HCT116 (cell line): ENCODE data around the gene NUS1. TPM values are rescaled to one million over a fixed set of nuclear protein-coding genes. Genes with fewer than 3 reads are reported as not detected.
A peak's percentile ranks its signal among the peaks of the same experiment; 100 is the strongest.
"Not testable (repeated sequence)": the region's sequence is repeated elsewhere in the genome, so short reads cannot be mapped to it uniquely, and the experiment has no call there.

Experiments
- ATAC-seq: fragments of 200-7000 bp; cut with Tn5 transposase; 2 replicates; pipeline ENCODE4 v1.9.1; 2020; ENCODE audit warnings: mild to moderate bottlenecking, moderate library complexity
- BruUV-seq: library from RNA; stranded (reverse); fragments of 400-500 nt; replicated peaks from 2 replicates; lab custom pipeline; 2021; lab: Mats Ljungman, UMichigan
- CTCF ChIA-PET: fragments of 300-600 bp; sonication (Branson Sonifier 250); formaldehyde crosslinking; loops from one replicate; lab custom pipeline; 2021; ENCODE audit warnings: antibody characterized with exemption; lab: Charles Lee
- POLR2A ChIA-PET: fragments of 300-600, 350-600 bp; sonication (Branson Sonifier 250); formaldehyde crosslinking; loops from one replicate; lab custom pipeline; 2021; ENCODE audit warnings: antibody characterized with exemption; lab: Charles Lee
- RAD21 ChIA-PET, 2 experiments: fragments of 300-600 bp; sonication (Branson Sonifier 250); formaldehyde crosslinking; loops; one replicate each; lab custom pipeline; 2023; ENCODE audit warnings: low total read pairs in 2 of 2; ENCODE audit not compliant: uncharacterized antibody in 2 of 2, unreplicated experiment in 2 of 2, low non-redundant PET in 1 of 2; lab: Charles Lee
- DNase-seq: peaks from one replicate; pipeline ENCODE4 v3.0.0-alpha.2; 2010; ENCODE audit warnings: low read depth, low spot score
- H2AFZ ChIP-seq: fragments of 200-600 bp; shearing (Covaris generic), sonication (generic); 2 replicates; pipeline ENCODE4 v1.6.1; 2017; ENCODE audit warnings: low read depth, mixed run types, mixed read lengths, antibody characterized with exemption, low read length; ENCODE audit not compliant: poor library complexity, severe bottlenecking
- H3K27ac ChIP-seq: 2 replicates; pipeline ENCODE4 v1.5.1; 2012; ENCODE audit warnings: low read depth, low read length
- H3K27me3 ChIP-seq: fragments of 200-600 bp; sonication (generic); 2 replicates; pipeline ENCODE4 v1.6.1; 2016; ENCODE audit warnings: mixed run types, low read length, mixed read lengths; ENCODE audit not compliant: insufficient read depth
- H3K36me3 ChIP-seq, 2 experiments: fragments of 200-500 bp in 1 of 2; fragments of 200-600 bp in 1 of 2; sonication (Bioruptor generic) in 1 of 2; sonication (generic) in 1 of 2; 2 replicates each; pipeline versions ENCODE4 v1.5.1 to v1.6.1; 2014 to 2016; ENCODE audit warnings: low read length in 2 of 2, inconsistent platforms in 1 of 2, mixed read lengths in 1 of 2, mixed run types in 1 of 2; ENCODE audit not compliant: insufficient read depth in 2 of 2, control insufficient read depth in 1 of 2
- H3K4me1 ChIP-seq, 2 experiments: fragments of 200-600 bp in 1 of 2; sonication (generic) in 1 of 2; 2 replicates each; pipeline versions ENCODE4 v1.5.1 to v1.6.1; 2012 to 2017; ENCODE audit warnings: low read length in 2 of 2, inconsistent platforms in 1 of 2, mild to moderate bottlenecking in 1 of 2, mixed read lengths in 1 of 2, mixed run types in 1 of 2, moderate library complexity in 1 of 2; ENCODE audit not compliant: insufficient read depth in 2 of 2, control insufficient read depth in 1 of 2
- H3K4me2 ChIP-seq: fragments of 200-600 bp; sonication (generic); 2 replicates; pipeline ENCODE4 v1.6.1; 2017; ENCODE audit warnings: mixed run types, low read length, mixed read lengths
- H3K4me3 ChIP-seq, 2 experiments: fragments of 200-600 bp in 1 of 2; sonication (generic) in 1 of 2; replicated peaks in 1 of 2; 2 replicates each; pipeline ENCODE4 v1.5.1; 2011 to 2016; ENCODE audit warnings: low read length in 2 of 2, control low read depth in 1 of 2, low read depth in 1 of 2, mild to moderate bottlenecking in 1 of 2, mixed read lengths in 1 of 2, mixed run types in 1 of 2
- H3K79me2 ChIP-seq: fragments of 200-600 bp; sonication (generic); 2 replicates; pipeline ENCODE4 v1.6.1; 2017; ENCODE audit warnings: mild to moderate bottlenecking, mixed run types, low read length, moderate library complexity, mixed read lengths; ENCODE audit not compliant: insufficient read depth
- H3K9ac ChIP-seq: fragments of 200-600 bp; sonication (generic); 2 replicates; pipeline ENCODE4 v1.6.1; 2016; ENCODE audit warnings: low read length, mixed read lengths
- H3K9me2 ChIP-seq: fragments of 200-600 bp; sonication (generic), shearing (Covaris generic); 2 replicates; pipeline ENCODE4 v1.6.1; 2017; ENCODE audit warnings: mixed run types, mild to moderate bottlenecking, moderate library complexity; ENCODE audit not compliant: insufficient read depth
- H3K9me3 ChIP-seq, 2 experiments: fragments of 200-500 bp in 1 of 2; fragments of 200-600 bp in 1 of 2; sonication (Bioruptor generic) in 1 of 2; sonication (generic) in 1 of 2; 2 replicates each; pipeline ENCODE4 v1.6.1; 2014 to 2017; ENCODE audit warnings: low read length in 2 of 2, mixed read lengths in 2 of 2, inconsistent platforms in 1 of 2, low read depth in 1 of 2, mild to moderate bottlenecking in 1 of 2, mixed run types in 1 of 2, moderate library complexity in 1 of 2; ENCODE audit not compliant: control insufficient read depth in 1 of 2, insufficient read depth in 1 of 2
- H4K20me1 ChIP-seq: fragments of 200-600 bp; sonication (generic), shearing (Covaris generic); 2 replicates; pipeline ENCODE4 v1.6.1; 2017; ENCODE audit warnings: mixed run types, mild to moderate bottlenecking, moderate library complexity; ENCODE audit not compliant: insufficient read depth
- ATF3 ChIP-seq: IDR thresholded peaks from 2 replicates; pipeline ENCODE4 v1.6.1; 2012
- CTCF ChIP-seq, 3 experiments: fragments of 200-600 bp in 1 of 3; sonication (generic) in 1 of 3; IDR thresholded peaks in 2 of 3; conservative IDR thresholded peaks in 1 of 3; 2 replicates each; pipeline ENCODE4 v1.5.1; 2012 to 2017; ENCODE audit warnings: low read depth in 2 of 3, low read length in 2 of 3, antibody characterized with exemption in 1 of 3, borderline replicate concordance in 1 of 3, control low read depth in 1 of 3, mild to moderate bottlenecking in 1 of 3, mixed read lengths in 1 of 3, mixed run types in 1 of 3, moderate library complexity in 1 of 3; ENCODE audit not compliant: insufficient read depth in 1 of 3
- ELF1 ChIP-seq: IDR thresholded peaks from 2 replicates; pipeline ENCODE4 v1.6.1; 2012; ENCODE audit warnings: low read depth, borderline replicate concordance
- FOSL1 ChIP-seq: IDR thresholded peaks from 2 replicates; pipeline ENCODE4 v1.6.1; 2012; ENCODE audit warnings: low read depth
- JUND ChIP-seq: IDR thresholded peaks from 2 replicates; pipeline ENCODE4 v1.6.1; 2012
- POLR2A ChIP-seq: IDR thresholded peaks from 2 replicates; pipeline ENCODE4 v1.7.0; 2011; ENCODE audit warnings: borderline replicate concordance; ENCODE audit not compliant: insufficient read depth, insufficient read length; ENCODE audit errors: extremely low read depth
- REST ChIP-seq: IDR thresholded peaks from 2 replicates; pipeline ENCODE4 v1.6.1; 2012; ENCODE audit warnings: low read depth
- SRF ChIP-seq: IDR thresholded peaks from 2 replicates; pipeline ENCODE4 v1.6.1; 2012; ENCODE audit warnings: low read depth
- ZBTB33 ChIP-seq: IDR thresholded peaks from 2 replicates; pipeline ENCODE4 v1.6.1; 2011; ENCODE audit warnings: mild to moderate bottlenecking, low read length, moderate library complexity; ENCODE audit not compliant: insufficient replicate concordance; ENCODE audit errors: extremely low read depth
- ZNF274 ChIP-seq: fragments of 200-500 bp; sonication (Bioruptor generic); IDR thresholded peaks from 2 replicates; pipeline ENCODE4 v1.6.1; 2014; ENCODE audit warnings: mild to moderate bottlenecking, low read depth, low read length, inconsistent platforms
- intact Hi-C: fragments of 100-400 bp; cut with micrococcal nuclease; formaldehyde crosslinking; loops from 2 replicates; pipeline ENCODE4 v1.10.0; 2022
- total RNA-seq: library from RNA; stranded (reverse); gene quantifications from one replicate; pipeline ENCODE4 v1.2.1, GENCODE V29; 2021; ENCODE audit not compliant: unreplicated experiment

The NUS1 gene
- total RNA-seq, 1 experiment from 2014 or later: 46.2 TPM

DNA sequence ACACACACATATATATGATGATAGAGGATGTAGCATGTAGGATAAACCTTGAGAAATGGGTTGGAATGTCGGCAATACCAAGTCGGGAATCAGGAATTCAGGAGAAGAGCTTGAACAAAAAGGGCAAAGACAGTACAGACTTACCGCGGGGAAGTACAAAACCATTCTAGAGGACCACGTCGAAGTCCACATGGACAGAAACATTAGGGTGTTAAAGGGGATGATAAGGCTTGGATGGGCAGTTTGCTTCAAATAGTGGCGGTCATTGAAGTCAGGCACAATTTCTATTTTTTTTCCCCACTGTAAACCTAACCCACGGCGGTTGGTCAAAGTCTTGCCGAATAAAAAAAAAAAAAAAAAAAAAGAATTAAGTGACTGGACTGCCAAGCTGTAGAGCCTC is 766 bp upstream of the NUS1 start:
- no TSS peak for BruUV-seq
- peak overlapping the region; percentile 59 to 71 for H3K4me3 ChIP-seq
- H3K9me3 ChIP-seq: no peaks in the 10 kb centered on the region
- no peaks in the 10 kb centered on the region for H3K9me2 ChIP-seq
- no peaks in the 10 kb centered on the region; a peak in 1 of 4 replicates for H3K36me3 ChIP-seq
- H3K4me2 ChIP-seq: peak overlapping the region; percentile 94
- TF ChIP-seq JUND (no peak), REST (no peak), ELF1 (no peak), ATF3 (no peak), POLR2A (no peak), CTCF (IDR thresholded peaks at IDR 0.05 in 2 of 3, conservative IDR thresholded peaks at IDR 0.05 in 1 of 3; ENCODE audit: borderline replicate concordance in 1 of 3, insufficient read depth in 1 of 3, low read depth in 2 of 3, low read length in 2 of 3) (no peak), ZBTB33 (no peak), SRF (no peak), ZNF274 (no peak), FOSL1 (no peak)
- H3K4me1 ChIP-seq: peaks cover 7 to 22% of the 10 kb centered on the region in 2 experiments; a peak in 3 of 4 replicates
- RAD21 ChIA-PET: interaction anchor here in 1 of 2 experiments (0.7 kb wide), 1 partner anchor 196 kb away, joined by 3 read pairs; no protein-coding TSS in a partner anchor
- H2AFZ ChIP-seq: peak overlapping the region; percentile 75
- H3K27ac ChIP-seq: 0 out of 2 replicates have a peak overlapping the region, but pooled peaks have one; percentile 30
- CTCF ChIA-PET: no interaction called here
- no peaks in the 10 kb centered on the region for H3K27me3 ChIP-seq
- H3K79me2 ChIP-seq: peaks cover 52% of the 10 kb centered on the region
- intact Hi-C loops: loop anchor here (10.0 kb wide), 1 partner anchor 190 kb away; the partner anchor contains the start of gene DCBLD1
- ATAC-seq: no peak
- peak overlapping the region; percentile 81 for H3K9ac ChIP-seq
- H4K20me1 ChIP-seq: peaks cover 19% of the 10 kb centered on the region; the same call in 1 of the 2 replicates
- DNase-seq: no peak
- POLR2A ChIA-PET: no interaction called here

GRCh38 chr6:117675658-117676301 is 511 bp downstream of the NUS1 start:
- DNase-seq, H3K27ac ChIP-seq, POLR2A ChIA-PET: not testable (repeated sequence)

More at GRCh38 chr6:117675658-117676301, 511 bp downstream of the NUS1 start:
- peak; percentile 54 for ATAC-seq
- CTCF ChIA-PET, H2AFZ ChIP-seq, BruUV-seq, H3K9me3 ChIP-seq, RAD21 ChIA-PET, H3K27me3 ChIP-seq, H3K9me2 ChIP-seq, H3K36me3 ChIP-seq: not testable (repeated sequence)
- intact Hi-C loops: loop anchor here (5.0 to 10.0 kb wide), 3 partner anchors 191 to 328 kb away; partner anchors contain the start of gene DCBLD1
- Histone ChIP-seq H3K4me2 (peak overlapping the region; percentile 94), H3K4me1 (peaks cover 7 to 22% of the 10 kb centered on the region in 2 experiments; a peak in 3 of 4 replicates), H3K9ac (peak overlapping the region; percentile 81), H3K4me3 (peak overlapping the region; percentile 71 to 75), H4K20me1 (peaks cover 27% of the 10 kb centered on the region; the same call in 1 of the 2 replicates), H3K79me2 (peaks cover 65% of the 10 kb centered on the region)
